ENCODE measurements around the gene BHMT2.
A peak's percentile ranks its signal among the peaks of the same experiment; 100 is the strongest.

BHMT2 gene

GRCh38 chr5:79133121-79133656, 63.6 kb downstream of the BHMT2 start:
- peak; percentile 23 for DNase-seq (ENCODE audit: low read depth)
- peak overlapping the region; percentile 32 for H3K4me3 ChIP-seq (ENCODE audit: low read depth, low read length)

DNA sequence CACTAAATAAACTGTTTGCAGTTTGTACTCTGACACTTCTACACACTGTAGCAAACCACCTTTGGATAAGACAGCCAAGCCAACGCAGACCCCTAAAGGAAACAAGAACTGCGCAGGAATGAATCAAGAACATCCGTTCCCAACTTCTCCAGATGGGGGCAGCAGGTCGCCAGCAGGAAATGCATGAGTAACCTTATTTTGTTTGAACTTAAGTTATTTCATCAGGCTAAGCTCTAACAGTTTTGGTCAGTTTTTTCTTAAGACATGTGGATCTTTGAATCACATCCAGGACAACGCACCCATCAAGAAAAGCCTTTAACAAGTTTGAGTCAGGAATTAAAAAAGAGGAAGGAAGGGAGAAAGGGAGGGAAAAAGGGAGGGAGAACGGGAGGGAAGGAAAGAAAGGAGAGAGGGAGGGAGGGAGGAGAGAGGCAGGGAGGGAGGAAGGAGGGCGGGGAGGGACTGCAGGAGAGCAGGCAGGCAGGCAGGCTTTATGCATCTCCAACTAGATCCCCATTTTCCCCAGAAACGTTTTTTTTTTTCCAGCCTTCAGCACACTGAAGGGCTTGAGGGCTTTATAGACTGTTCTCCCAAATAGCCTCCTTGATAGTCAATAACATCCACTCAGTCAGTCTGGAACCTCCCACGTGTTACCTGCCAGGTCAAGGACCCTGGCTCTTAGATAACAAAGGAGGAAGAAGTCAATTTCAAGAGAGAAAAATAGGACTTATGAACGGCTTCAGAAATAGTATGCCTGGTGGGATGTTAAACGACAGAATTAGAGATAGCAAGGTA, 64.3 kb downstream of the BHMT2 start:
- TF ChIP-seq, protein P1, sequence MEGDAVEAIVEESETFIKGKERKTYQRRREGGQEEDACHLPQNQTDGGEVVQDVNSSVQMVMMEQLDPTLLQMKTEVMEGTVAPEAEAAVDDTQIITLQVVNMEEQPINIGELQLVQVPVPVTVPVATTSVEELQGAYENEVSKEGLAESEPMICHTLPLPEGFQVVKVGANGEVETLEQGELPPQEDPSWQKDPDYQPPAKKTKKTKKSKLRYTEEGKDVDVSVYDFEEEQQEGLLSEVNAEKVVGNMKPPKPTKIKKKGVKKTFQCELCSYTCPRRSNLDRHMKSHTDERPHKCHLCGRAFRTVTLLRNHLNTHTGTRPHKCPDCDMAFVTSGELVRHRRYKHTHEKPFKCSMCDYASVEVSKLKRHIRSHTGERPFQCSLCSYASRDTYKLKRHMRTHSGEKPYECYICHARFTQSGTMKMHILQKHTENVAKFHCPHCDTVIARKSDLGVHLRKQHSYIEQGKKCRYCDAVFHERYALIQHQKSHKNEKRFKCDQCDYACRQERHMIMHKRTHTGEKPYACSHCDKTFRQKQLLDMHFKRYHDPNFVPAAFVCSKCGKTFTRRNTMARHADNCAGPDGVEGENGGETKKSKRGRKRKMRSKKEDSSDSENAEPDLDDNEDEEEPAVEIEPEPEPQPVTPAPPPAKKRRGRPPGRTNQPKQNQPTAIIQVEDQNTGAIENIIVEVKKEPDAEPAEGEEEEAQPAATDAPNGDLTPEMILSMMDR (IDR thresholded peaks at IDR 0.05; ENCODE audit: control insufficient read depth, extremely low read depth, insufficient read depth): peak; percentile 87
- peak overlapping the region; percentile 32 for H3K4me3 ChIP-seq (ENCODE audit: low read depth, low read length)
- DNase-seq (ENCODE audit: low read depth): peak; percentile 28

More at GRCh38 chr5:79133121-79133656, 63.6 kb downstream of the BHMT2 start:
- TF ChIP-seq, protein P1 (IDR thresholded peaks at IDR 0.05; ENCODE audit: control insufficient read depth, extremely low read depth, insufficient read depth): peak; percentile 49

DNA sequence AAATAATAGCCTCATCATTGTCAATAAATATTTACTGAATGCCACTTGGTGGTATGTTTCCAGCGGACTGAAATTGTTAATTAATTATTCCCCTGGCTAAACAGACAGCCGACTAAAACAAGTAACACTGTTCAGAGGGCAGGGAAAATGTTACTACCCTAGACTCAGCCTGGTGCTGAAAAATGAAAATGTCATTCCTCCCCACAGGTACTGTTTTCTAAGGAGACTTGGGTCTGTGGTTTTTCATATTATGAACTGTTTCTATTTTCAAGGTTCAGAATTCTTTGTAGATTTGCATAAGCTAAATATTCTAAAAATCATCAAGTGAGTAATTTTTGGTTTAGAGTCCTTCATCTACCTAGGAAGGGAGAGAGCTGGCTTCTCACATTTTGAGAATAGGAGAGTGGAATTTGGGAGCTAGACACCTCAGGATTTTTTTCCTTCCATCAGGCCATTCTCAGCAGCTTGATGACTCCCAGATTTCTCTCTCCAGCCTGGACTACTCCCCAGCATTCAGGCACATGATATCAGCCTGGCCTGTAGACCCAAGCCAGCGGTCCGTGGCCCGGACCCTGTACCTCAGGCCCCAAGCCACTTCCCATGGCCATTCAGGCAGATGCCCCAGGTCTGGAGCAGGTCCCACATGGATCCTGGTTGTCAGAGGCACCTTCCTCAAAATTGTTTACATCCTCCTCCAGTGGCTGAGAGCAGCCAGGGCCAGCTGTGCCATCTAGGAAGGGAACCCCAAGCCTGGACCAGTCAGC, 66.4 kb downstream of the BHMT2 start:
- TF ChIP-seq, protein P1 (IDR thresholded peaks at IDR 0.05; ENCODE audit: control insufficient read depth, extremely low read depth, insufficient read depth): no peak
- no peak overlapping the region for H3K4me3 ChIP-seq (ENCODE audit: low read depth, low read length)
- DNase-seq (ENCODE audit: low read depth): no peak

- TF ChIP-seq, protein P1 (IDR thresholded peaks at IDR 0.05; ENCODE audit: control insufficient read depth, extremely low read depth, insufficient read depth): no peak
- H3K4me3 ChIP-seq (ENCODE audit: low read depth, low read length): no peak overlapping the region
These were observed 67.1 kb downstream of the BHMT2 start for GRCh38 chr5:79136618-79137017.

More at GRCh38 chr5:79136618-79137017, 67.1 kb downstream of the BHMT2 start:
- DNase-seq (ENCODE audit: low read depth): no peak

Measured in LNCaP clone FGC (cell line).